ENCODE results near the gene UMAD1. TPM values are rescaled to one million over a fixed set of nuclear protein-coding genes. Genes with fewer than 3 reads are reported as not detected.

UMAD1 gene
- total RNA-seq, 4 donors from 2014 or later: 6.1 to 11.2 (median 9.3) TPM

DNA sequence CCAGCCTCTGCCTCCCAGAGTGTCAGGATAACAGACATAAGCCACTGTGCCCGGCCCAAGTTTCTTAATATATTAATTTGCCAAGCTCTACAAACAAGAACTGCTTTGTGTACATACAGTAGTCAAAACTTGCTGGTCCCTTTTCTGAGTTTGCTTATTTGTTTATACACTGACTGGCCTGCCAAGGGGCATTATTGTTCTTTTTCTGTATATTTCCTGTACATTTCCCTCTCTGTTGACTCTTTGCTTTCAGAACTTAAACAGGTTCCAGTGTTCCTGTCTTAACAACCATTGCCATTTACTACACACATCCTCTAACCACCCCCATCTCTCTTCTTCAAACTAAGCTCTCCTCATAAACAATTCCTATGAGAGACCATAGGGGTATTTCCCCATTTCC, 139.3 kb downstream of the UMAD1 start:
- no peak overlapping the region for H3K27ac ChIP-seq (replicated peaks in 1 of 4)
- H3K4me3 ChIP-seq: no peak overlapping the region
- no peak for DNase-seq (ENCODE audit: extremely low spot score)
- TF ChIP-seq, protein P1, sequence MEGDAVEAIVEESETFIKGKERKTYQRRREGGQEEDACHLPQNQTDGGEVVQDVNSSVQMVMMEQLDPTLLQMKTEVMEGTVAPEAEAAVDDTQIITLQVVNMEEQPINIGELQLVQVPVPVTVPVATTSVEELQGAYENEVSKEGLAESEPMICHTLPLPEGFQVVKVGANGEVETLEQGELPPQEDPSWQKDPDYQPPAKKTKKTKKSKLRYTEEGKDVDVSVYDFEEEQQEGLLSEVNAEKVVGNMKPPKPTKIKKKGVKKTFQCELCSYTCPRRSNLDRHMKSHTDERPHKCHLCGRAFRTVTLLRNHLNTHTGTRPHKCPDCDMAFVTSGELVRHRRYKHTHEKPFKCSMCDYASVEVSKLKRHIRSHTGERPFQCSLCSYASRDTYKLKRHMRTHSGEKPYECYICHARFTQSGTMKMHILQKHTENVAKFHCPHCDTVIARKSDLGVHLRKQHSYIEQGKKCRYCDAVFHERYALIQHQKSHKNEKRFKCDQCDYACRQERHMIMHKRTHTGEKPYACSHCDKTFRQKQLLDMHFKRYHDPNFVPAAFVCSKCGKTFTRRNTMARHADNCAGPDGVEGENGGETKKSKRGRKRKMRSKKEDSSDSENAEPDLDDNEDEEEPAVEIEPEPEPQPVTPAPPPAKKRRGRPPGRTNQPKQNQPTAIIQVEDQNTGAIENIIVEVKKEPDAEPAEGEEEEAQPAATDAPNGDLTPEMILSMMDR (IDR thresholded peaks at IDR 0.05): no peak
- no peak for TF ChIP-seq POLR2AphosphoS5 (IDR thresholded peaks at IDR 0.05)
- TF ChIP-seq EP300 (IDR thresholded peaks at IDR 0.05): no peak
- TF ChIP-seq POLR2A (IDR thresholded peaks at IDR 0.05; ENCODE audit: low read depth): no peak
- no peaks in the 10 kb centered on the region for H3K36me3 ChIP-seq
- WGBS: 77% methylated on average over 1 of the region's 1 CpG
- no peaks in the 10 kb centered on the region for H3K9me3 ChIP-seq
- intact Hi-C loops (cut with DNase I): no loop called here
- no peaks in the 10 kb centered on the region for H3K4me1 ChIP-seq
- no peaks in the 10 kb centered on the region for H3K27me3 ChIP-seq

DNA sequence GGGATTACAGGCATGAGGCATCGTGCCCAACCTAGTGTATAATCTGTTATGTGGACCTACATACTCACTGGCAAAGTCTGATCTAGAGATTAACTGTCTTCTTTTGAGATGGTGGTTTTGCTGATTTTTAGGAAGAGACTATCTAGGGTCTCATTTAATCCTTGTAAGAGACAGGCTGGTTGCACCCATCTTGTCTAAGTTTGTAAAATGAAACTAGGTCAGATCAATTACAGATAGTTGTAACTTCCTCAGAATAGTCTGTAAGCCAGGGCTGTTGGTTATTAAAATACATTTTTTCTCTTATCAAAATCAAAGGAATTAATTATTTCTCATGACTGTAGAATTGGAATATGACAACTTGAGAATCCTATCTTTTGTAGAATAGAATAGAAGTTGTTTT, 142.4 kb downstream of the UMAD1 start:
- Histone ChIP-seq H3K4me1 (no peaks in the 10 kb centered on the region), H3K9me3 (no peaks in the 10 kb centered on the region), H3K27me3 (no peaks in the 10 kb centered on the region), H3K36me3 (no peaks in the 10 kb centered on the region), H3K4me3 (no peak overlapping the region), H3K27ac (replicated peaks in 1 of 4) (no peak overlapping the region)
- intact Hi-C loops (cut with DNase I): no loop called here
- WGBS: 100% methylated on average over 1 of the region's 1 CpG
- DNase-seq (ENCODE audit: extremely low spot score): no peak
- TF ChIP-seq POLR2AphosphoS5 (IDR thresholded peaks at IDR 0.05): no peak
- TF ChIP-seq, protein P1 (IDR thresholded peaks at IDR 0.05): no peak
- TF ChIP-seq POLR2A (IDR thresholded peaks at IDR 0.05; ENCODE audit: low read depth): no peak
- no peak for TF ChIP-seq EP300 (IDR thresholded peaks at IDR 0.05)

- WGBS: 93% methylated on average over 6 of the region's 6 CpGs
Measured at GRCh38 chr7:7785344-7785973, 144.9 kb downstream of the UMAD1 start.

DNA sequence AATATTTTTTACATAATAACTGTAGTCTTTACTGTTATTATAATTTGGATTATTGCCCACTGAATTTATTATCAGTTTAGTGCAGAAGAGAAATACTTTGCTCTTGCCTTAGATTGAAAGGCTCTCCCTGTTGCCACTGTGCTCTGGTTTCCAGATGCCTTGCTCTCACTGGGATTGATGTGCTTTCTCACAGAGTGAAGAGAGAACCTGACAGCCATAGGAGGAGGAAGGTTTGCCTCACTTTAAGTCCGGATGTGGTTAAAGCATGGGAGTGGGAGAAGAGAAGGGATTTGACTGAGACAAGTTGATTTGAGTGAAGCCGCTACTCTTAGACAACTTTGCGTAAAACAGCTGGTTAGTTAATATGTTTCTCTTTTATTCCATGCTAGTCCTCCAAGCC, 146.0 kb downstream of the UMAD1 start:
- WGBS: 87% methylated on average over 3 of the region's 3 CpGs
- intact Hi-C loops (cut with DNase I): no loop called here
- H3K4me3 ChIP-seq: no peak overlapping the region
- no peaks in the 10 kb centered on the region for H3K27me3 ChIP-seq
- no peaks in the 10 kb centered on the region for H3K9me3 ChIP-seq
- H3K36me3 ChIP-seq: no peaks in the 10 kb centered on the region
- TF ChIP-seq, protein P1 (IDR thresholded peaks at IDR 0.05): no peak
- TF ChIP-seq POLR2AphosphoS5 (IDR thresholded peaks at IDR 0.05) (no peak), EP300 (IDR thresholded peaks at IDR 0.05) (no peak), POLR2A (IDR thresholded peaks at IDR 0.05; ENCODE audit: low read depth) (no peak)
- DNase-seq (ENCODE audit: extremely low spot score): no peak
- no peak overlapping the region for H3K27ac ChIP-seq (replicated peaks in 1 of 4)
- no peaks in the 10 kb centered on the region for H3K4me1 ChIP-seq

More at GRCh38 chr7:7785344-7785973, 144.9 kb downstream of the UMAD1 start:
- no peaks in the 10 kb centered on the region for H3K27me3 ChIP-seq
- intact Hi-C loops (cut with DNase I): no loop called here
- no peaks in the 10 kb centered on the region for H3K4me1 ChIP-seq
- H3K9me3 ChIP-seq: no peaks in the 10 kb centered on the region
- H3K4me3 ChIP-seq: no peak overlapping the region
- H3K27ac ChIP-seq (replicated peaks in 1 of 4): no peak overlapping the region
- TF ChIP-seq POLR2AphosphoS5 (IDR thresholded peaks at IDR 0.05) (no peak), POLR2A (IDR thresholded peaks at IDR 0.05; ENCODE audit: low read depth) (no peak), EP300 (IDR thresholded peaks at IDR 0.05) (no peak)
- TF ChIP-seq, protein P1 (IDR thresholded peaks at IDR 0.05): no peak
- H3K36me3 ChIP-seq: no peaks in the 10 kb centered on the region
- DNase-seq (ENCODE audit: extremely low spot score): no peak

GRCh38 chr7:7789551-7789988, 149.0 kb downstream of the UMAD1 start:
- WGBS: 92% methylated on average over 3 of the region's 3 CpGs
- Histone ChIP-seq H3K4me1 (peaks cover 0 to 9% (median 3%) of the 10 kb centered on the region in 4 donors), H3K27ac (replicated peaks in 1 of 4) (no peak overlapping the region), H3K36me3 (no peaks in the 10 kb centered on the region), H3K27me3 (no peaks in the 10 kb centered on the region), H3K9me3 (no peaks in the 10 kb centered on the region), H3K4me3 (no peak overlapping the region)
- DNase-seq (ENCODE audit: extremely low spot score): no peak
- intact Hi-C loops (cut with DNase I): no loop called here
- TF ChIP-seq POLR2AphosphoS5 (IDR thresholded peaks at IDR 0.05) (no peak), POLR2A (IDR thresholded peaks at IDR 0.05; ENCODE audit: low read depth) (no peak), EP300 (IDR thresholded peaks at IDR 0.05) (no peak)
- TF ChIP-seq, protein P1 (IDR thresholded peaks at IDR 0.05): no peak
